ENCODE data around the gene GLIS1. TPM values are rescaled to one million over a fixed set of nuclear protein-coding genes. Genes with fewer than 3 reads are reported as not detected.
A peak's percentile ranks its signal among the peaks of the same experiment; 100 is the strongest.

The GLIS1 gene
- total and polyA plus RNA-seq, 2 of the 8 experiments (the other 6 are each of a cell fraction or from before 2014, with no cell fraction given) = 0.15 to 0.22 TPM

- ChIA-PET POLR2A (ENCODE audit: partially characterized antibody) (interaction anchor here (0.8 to 0.9 kb wide), 2 partner anchors 81 to 103 kb away, joined by 3 to 4 read pairs; no protein-coding TSS in a partner anchor), CTCF (ENCODE audit: partially characterized antibody) (interaction anchor here (0.6 to 17.1 kb wide), 48 partner anchors 8 to 240 kb away, joined by 3 to 264 read pairs (median 5); no protein-coding TSS in a partner anchor)
- H2BK12ac ChIP-seq (ENCODE audit: low read depth, low read length) = no peak overlapping the region; the same call in 1 of the 2 replicates
- no peaks in the 10 kb centered on the region for H3K9me3 ChIP-seq (ENCODE audit: insufficient read depth in 2 of 2, low read depth in 1 of 2, low read length in 1 of 2)
- H2BK120ac ChIP-seq (replicated peaks; ENCODE audit: low read depth, low read length) = no peak overlapping the region
- H2BK15ac ChIP-seq (ENCODE audit: low read length) = no peak overlapping the region
- 0 out of 2 replicates have a peak overlapping the region, but pooled peaks have one; percentile 22 for H3K18ac ChIP-seq (ENCODE audit: extremely low read depth, low read length)
- H4K5ac ChIP-seq (ENCODE audit: insufficient read length, low read depth, low read length) = no peak overlapping the region
- no peak overlapping the region for H2BK20ac ChIP-seq (ENCODE audit: low read length)
- no peaks in the 10 kb centered on the region for H4K20me1 ChIP-seq (replicated peaks in 1 of 2; ENCODE audit: control insufficient read depth in 1 of 2, insufficient read depth in 2 of 2, low read length in 2 of 2)
- no peak overlapping the region for H3K14ac ChIP-seq (ENCODE audit: insufficient read length)
- H3K36me3 ChIP-seq (ENCODE audit: control insufficient read depth in 2 of 4, insufficient read depth in 4 of 4, low read length in 3 of 4) = no peaks in the 10 kb centered on the region
- DNase-seq (ENCODE audit: low read depth in 1 of 2, low spot score in 2 of 2) (peak; percentile 74 to 88), FAIRE-seq (peak; percentile 45)
- H4K8ac ChIP-seq (ENCODE audit: extremely low read depth, insufficient read depth, low read length) = peak overlapping the region; percentile 81; the same call in 1 of the 2 replicates
- H3K4me2 ChIP-seq (ENCODE audit: insufficient read depth in 1 of 2, low read depth in 2 of 2, low read length in 2 of 2) = no peak overlapping the region
- H3K4ac ChIP-seq (replicated peaks; ENCODE audit: insufficient read length, low read depth, low read length) = peak overlapping the region; percentile 73
- H3K27me3 ChIP-seq (replicated peaks in 1 of 4; ENCODE audit: control insufficient read depth in 3 of 4, extremely low read depth in 1 of 4, insufficient read depth in 3 of 4, low read length in 3 of 4) = peaks cover 0 to 7% (median 1%) of the 10 kb centered on the region in 4 experiments; a peak in 4 of 7 replicates
- peak overlapping the region; percentile 63 for H4K91ac ChIP-seq (replicated peaks; ENCODE audit: insufficient read length, low read length)
- H3K4me3 ChIP-seq (ENCODE audit: extremely low read depth in 1 of 4, insufficient read depth in 2 of 4, low read depth in 3 of 4, low read length in 4 of 4) = no peak overlapping the region
- peaks cover 0 to 7% (median 5%) of the 10 kb centered on the region in 4 experiments; a peak in 5 of 7 replicates for H3K4me1 ChIP-seq (replicated peaks in 1 of 4; ENCODE audit: control insufficient read depth in 3 of 4, insufficient read depth in 4 of 4, low read length in 3 of 4)
- H2BK5ac ChIP-seq (ENCODE audit: low read depth, low read length) = no peak overlapping the region
- no peak overlapping the region for H3K56ac ChIP-seq (replicated peaks; ENCODE audit: insufficient read length, low read depth, low read length)
- H3K79me2 ChIP-seq (ENCODE audit: control insufficient read depth in 1 of 2, insufficient read depth in 2 of 2, low read length in 2 of 2) = no peaks in the 10 kb centered on the region
- H3K27ac ChIP-seq (ENCODE audit: low read depth, low read length) = no peak overlapping the region
- no peak overlapping the region; a peak in 1 of 7 replicates for H3K9ac ChIP-seq (replicated peaks in 1 of 4; ENCODE audit: extremely low read depth in 1 of 4, low read depth in 3 of 4, low read length in 3 of 4)
- peak overlapping the region; percentile 55; the same call in 1 of the 2 replicates for H2AFZ ChIP-seq (ENCODE audit: low read length)
- 45% methylated on average over 25 of the region's 27 CpGs; no CpG with 5 or more reads in 1 of the 2 experiments for WGBS, 2 experiments (ENCODE audit: extremely low coverage in 1 of 2, insufficient coverage in 1 of 2, insufficient read length in 1 of 2, insufficient replicate concordance in 2 of 2, low coverage in 1 of 2, low lambda C conversion rate in 2 of 2, missing lambda C conversion rate in 1 of 2)
- H3K23ac ChIP-seq (ENCODE audit: insufficient read length) = no peak overlapping the region
- H3K79me1 ChIP-seq (ENCODE audit: low read depth, low read length) = no peaks in the 10 kb centered on the region
- no peak overlapping the region for H2AK5ac ChIP-seq (ENCODE audit: low read depth, low read length)
- H3K23me2 ChIP-seq (ENCODE audit: low read depth, low read length) = no peaks in the 10 kb centered on the region
- peak; percentile 90 for TF ChIP-seq MAX (IDR thresholded peaks at IDR 0.05)
- peak; percentile 18; the same call in 1 of the 2 replicates for TF ChIP-seq GABPA (IDR thresholded peaks at IDR 0.05; ENCODE audit: borderline replicate concordance, insufficient read depth, low read length)
- no peak for TF ChIP-seq TCF12 (IDR thresholded peaks at IDR 0.05; ENCODE audit: low read depth, low read length)
- TF ChIP-seq SIX5 (IDR thresholded peaks at IDR 0.05; ENCODE audit: low read depth, low read length) = no peak
- peak; percentile 43; the same call in 1 of the 2 replicates for TF ChIP-seq TBP (IDR thresholded peaks at IDR 0.05; ENCODE audit: low read depth, low read length)
- TF ChIP-seq CHD2 (IDR thresholded peaks at IDR 0.05; ENCODE audit: low read length) = peak; percentile 54; the same call in 1 of the 2 replicates
- TF ChIP-seq KDM4A (IDR thresholded peaks at IDR 0.05; ENCODE audit: low read depth, low read length, severe bottlenecking) = no peak
- no peak for TF ChIP-seq TAF7 (optimal IDR thresholded peaks at IDR 0.05; ENCODE audit: borderline replicate concordance, low read depth, low read length)
- TF ChIP-seq CHD1 (IDR thresholded peaks at IDR 0.05; ENCODE audit: low read depth, low read length) = no peak
- TF ChIP-seq CREB1 (IDR thresholded peaks at IDR 0.05) = 0 out of 2 replicates have a peak, but pooled peaks have one; percentile 10
- peak; percentile 10; the same call in 1 of the 2 replicates for TF ChIP-seq KDM1A (IDR thresholded peaks at IDR 0.05; ENCODE audit: borderline replicate concordance, low read length)
- TF ChIP-seq ASH2L (IDR thresholded peaks at IDR 0.05; ENCODE audit: low read length) = peak; percentile 56
These were observed 145.1 kb downstream of the GLIS1 start for GRCh38 chr1:53593758-53594380.

Measured in H1 (cell line).